ENCODE data around the gene MEST.

DNA sequence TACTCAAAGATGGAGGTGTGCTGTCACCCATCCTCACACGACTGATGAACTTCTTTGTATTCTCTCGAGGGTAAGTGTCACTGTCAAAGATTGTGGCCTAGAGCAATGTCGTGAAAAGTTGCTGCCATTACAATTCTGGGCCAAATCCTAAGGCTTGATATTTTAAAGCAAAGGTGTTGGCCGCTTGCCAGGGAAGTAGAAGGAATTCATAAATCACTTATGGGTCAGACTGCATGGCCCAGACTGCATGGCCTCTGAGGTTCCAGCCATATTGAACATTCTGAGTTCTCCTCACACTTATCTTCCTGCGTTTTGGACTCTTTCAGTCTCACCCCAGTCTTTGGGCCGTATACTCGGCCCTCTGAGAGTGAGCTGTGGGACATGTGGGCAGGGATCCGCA, 8.6 kb downstream of the MEST start:
- TF ChIP-seq, protein P1, sequence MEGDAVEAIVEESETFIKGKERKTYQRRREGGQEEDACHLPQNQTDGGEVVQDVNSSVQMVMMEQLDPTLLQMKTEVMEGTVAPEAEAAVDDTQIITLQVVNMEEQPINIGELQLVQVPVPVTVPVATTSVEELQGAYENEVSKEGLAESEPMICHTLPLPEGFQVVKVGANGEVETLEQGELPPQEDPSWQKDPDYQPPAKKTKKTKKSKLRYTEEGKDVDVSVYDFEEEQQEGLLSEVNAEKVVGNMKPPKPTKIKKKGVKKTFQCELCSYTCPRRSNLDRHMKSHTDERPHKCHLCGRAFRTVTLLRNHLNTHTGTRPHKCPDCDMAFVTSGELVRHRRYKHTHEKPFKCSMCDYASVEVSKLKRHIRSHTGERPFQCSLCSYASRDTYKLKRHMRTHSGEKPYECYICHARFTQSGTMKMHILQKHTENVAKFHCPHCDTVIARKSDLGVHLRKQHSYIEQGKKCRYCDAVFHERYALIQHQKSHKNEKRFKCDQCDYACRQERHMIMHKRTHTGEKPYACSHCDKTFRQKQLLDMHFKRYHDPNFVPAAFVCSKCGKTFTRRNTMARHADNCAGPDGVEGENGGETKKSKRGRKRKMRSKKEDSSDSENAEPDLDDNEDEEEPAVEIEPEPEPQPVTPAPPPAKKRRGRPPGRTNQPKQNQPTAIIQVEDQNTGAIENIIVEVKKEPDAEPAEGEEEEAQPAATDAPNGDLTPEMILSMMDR (IDR thresholded peaks at IDR 0.05), result no peak
- no peak for TF ChIP-seq EZH2phosphoT487 (IDR thresholded peaks at IDR 0.05; ENCODE audit: borderline replicate concordance, low read depth)

All from SK-N-SH (cell line).